H1 (cell line): ENCODE results near the gene SHISA9. TPM values are rescaled to one million over a fixed set of nuclear protein-coding genes. Genes with fewer than 3 reads are reported as not detected.

Experiments used
- CTCF ChIA-PET: fragments of 300-600 bp; sonication (Branson Sonifier 250); formaldehyde crosslinking; loops from one replicate; lab custom pipeline; 2021; ENCODE audit not compliant: partially characterized antibody; lab: Charles Lee
- POLR2A ChIA-PET: fragments of 300-600 bp; sonication (Branson Sonifier 250); formaldehyde crosslinking; loops from one replicate; lab custom pipeline; 2021; ENCODE audit warnings: inconsistent platforms; ENCODE audit not compliant: partially characterized antibody; lab: Charles Lee
- DNase-seq, 2 experiments: peaks; one replicate each; pipeline versions ENCODE4 v3.0.0 to v3.0.0-alpha.2; 2010 to 2022; ENCODE audit warnings: low spot score in 2 of 2, low read depth in 1 of 2, mixed read lengths in 1 of 2
- FAIRE-seq: peaks from 2 replicates; lab custom pipeline; 2011; peaks lifted over from hg19 to GRCh38; lab: Jason Lieb, UNC
- H2AFZ ChIP-seq: 2 replicates; pipeline ENCODE4 v1.8.1; 2012; ENCODE audit warnings: low read length, inconsistent platforms
- H2AK5ac ChIP-seq: 2 replicates; pipeline ENCODE4 v1.6.1; 2013; ENCODE audit warnings: low read depth, low read length
- H2BK120ac ChIP-seq: replicated peaks from 2 replicates; pipeline ENCODE3; 2013; ENCODE audit warnings: low read depth, low read length, inconsistent platforms
- H2BK12ac ChIP-seq: 2 replicates; pipeline ENCODE4 v1.6.1; 2013; ENCODE audit warnings: low read depth, low read length
- H2BK15ac ChIP-seq: 2 replicates; pipeline ENCODE4 v1.6.1; 2013; ENCODE audit warnings: low read length
- H2BK20ac ChIP-seq: 2 replicates; pipeline ENCODE4 v1.6.1; 2013; ENCODE audit warnings: low read length
- H2BK5ac ChIP-seq: 2 replicates; pipeline ENCODE4 v1.6.1; 2013; ENCODE audit warnings: low read depth, low read length
- H3K14ac ChIP-seq: 2 replicates; pipeline ENCODE4 v1.6.1; 2013; ENCODE audit warnings: inconsistent platforms; ENCODE audit not compliant: insufficient read length
- H3K18ac ChIP-seq: 2 replicates; pipeline ENCODE4 v1.6.1; 2013; ENCODE audit warnings: low read length; ENCODE audit errors: extremely low read depth
- H3K23ac ChIP-seq: 2 replicates; pipeline ENCODE4 v1.6.1; 2013; ENCODE audit warnings: inconsistent platforms; ENCODE audit not compliant: insufficient read length
- H3K23me2 ChIP-seq: 2 replicates; pipeline ENCODE4 v1.6.1; 2013; ENCODE audit warnings: low read depth, low read length
- H3K27ac ChIP-seq: 2 replicates; pipeline ENCODE4 v1.6.1; 2011; ENCODE audit warnings: low read depth, low read length, inconsistent platforms
- H3K27me3 ChIP-seq, 4 experiments: replicated peaks in 1 of 4; 1 replicate in 1 of 4; 2 replicates in 3 of 4; pipeline versions ENCODE4 v1.6.1 to v1.8.1; 2011 to 2013; ENCODE audit warnings: low read length in 3 of 4, mild to moderate bottlenecking in 3 of 4, inconsistent platforms in 2 of 4, mixed read lengths in 2 of 4, moderate library complexity in 1 of 4; ENCODE audit not compliant: control insufficient read depth in 3 of 4, insufficient read depth in 3 of 4; ENCODE audit errors: extremely low read depth in 1 of 4
- H3K36me3 ChIP-seq, 4 experiments: 2 replicates each; pipeline versions ENCODE4 v1.6.1 to v1.8.1; 2011 to 2013; ENCODE audit warnings: mild to moderate bottlenecking in 4 of 4, low read length in 3 of 4, moderate library complexity in 2 of 4, control low read depth in 1 of 4, inconsistent platforms in 1 of 4; ENCODE audit not compliant: insufficient read depth in 4 of 4, control insufficient read depth in 2 of 4
- H3K4ac ChIP-seq: replicated peaks from 2 replicates; pipeline ENCODE3; 2013; ENCODE audit warnings: low read length, low read depth, mixed read lengths, inconsistent platforms; ENCODE audit not compliant: insufficient read length
- H3K4me1 ChIP-seq, 4 experiments: replicated peaks in 1 of 4; 1 replicate in 1 of 4; 2 replicates in 3 of 4; pipeline versions ENCODE4 v1.6.1 to v1.8.1; 2011 to 2013; ENCODE audit warnings: low read length in 3 of 4, inconsistent platforms in 2 of 4, mixed read lengths in 1 of 4; ENCODE audit not compliant: insufficient read depth in 4 of 4, control insufficient read depth in 3 of 4
- H3K4me2 ChIP-seq, 2 experiments: 2 replicates each; pipeline versions ENCODE4 v1.6.1 to v1.8.1; 2011 to 2013; ENCODE audit warnings: low read depth in 2 of 2, low read length in 2 of 2, control low read depth in 1 of 2, inconsistent platforms in 1 of 2, mild to moderate bottlenecking in 1 of 2; ENCODE audit not compliant: insufficient read depth in 1 of 2
- H3K4me3 ChIP-seq, 4 experiments: fragments of 200-600, 300-600 bp in 1 of 4; sonication (generic), shearing (Covaris generic), sonication (Bioruptor Twin) in 1 of 4; 2 replicates each; pipeline versions ENCODE4 v1.5.1 to v1.8.1; 2011 to 2016; ENCODE audit warnings: low read length in 4 of 4, low read depth in 3 of 4, control low read depth in 2 of 4, inconsistent platforms in 2 of 4, mild to moderate bottlenecking in 2 of 4, mixed read lengths in 1 of 4, moderate library complexity in 1 of 4; ENCODE audit not compliant: insufficient read depth in 2 of 4; ENCODE audit errors: extremely low read depth in 1 of 4
- H3K56ac ChIP-seq: replicated peaks from 2 replicates; pipeline ENCODE3; 2013; ENCODE audit warnings: low read depth, mild to moderate bottlenecking, mixed read lengths, low read length, inconsistent platforms; ENCODE audit not compliant: insufficient read length
- H3K79me1 ChIP-seq: 2 replicates; pipeline ENCODE4 v1.6.1; 2013; ENCODE audit warnings: low read depth, low read length, control low read depth
- H3K79me2 ChIP-seq, 2 experiments: 2 replicates each; pipeline versions ENCODE4 v1.6.1 to v1.8.1; 2012 to 2013; ENCODE audit warnings: low read length in 2 of 2, mild to moderate bottlenecking in 2 of 2, inconsistent platforms in 1 of 2; ENCODE audit not compliant: insufficient read depth in 2 of 2, control insufficient read depth in 1 of 2
- H3K9ac ChIP-seq, 4 experiments: replicated peaks in 1 of 4; 1 replicate in 1 of 4; 2 replicates in 3 of 4; pipeline versions ENCODE4 v1.6.1 to v1.8.1; 2011 to 2013; ENCODE audit warnings: low read depth in 3 of 4, low read length in 3 of 4, control low read depth in 2 of 4, mild to moderate bottlenecking in 2 of 4, moderate library complexity in 2 of 4, inconsistent platforms in 1 of 4; ENCODE audit errors: extremely low read depth in 1 of 4
- H3K9me3 ChIP-seq, 2 experiments: 2 replicates each; pipeline versions ENCODE4 v1.6.1 to v1.8.1; 2012 to 2013; ENCODE audit warnings: mild to moderate bottlenecking in 2 of 2, moderate library complexity in 2 of 2, control low read depth in 1 of 2, inconsistent platforms in 1 of 2, low read depth in 1 of 2, low read length in 1 of 2, mixed read lengths in 1 of 2; ENCODE audit not compliant: insufficient read depth in 2 of 2
- H4K20me1 ChIP-seq, 2 experiments: replicated peaks in 1 of 2; 2 replicates each; pipeline versions ENCODE3 to v1.8.1; 2011 to 2013; ENCODE audit warnings: inconsistent platforms in 2 of 2, low read length in 2 of 2, mild to moderate bottlenecking in 1 of 2; ENCODE audit not compliant: insufficient read depth in 2 of 2, control insufficient read depth in 1 of 2
- H4K5ac ChIP-seq: 2 replicates; pipeline ENCODE4 v1.6.1; 2013; ENCODE audit warnings: low read length, low read depth, mixed read lengths, inconsistent platforms; ENCODE audit not compliant: insufficient read length
- H4K8ac ChIP-seq: 2 replicates; pipeline ENCODE4 v1.8.0; 2013; ENCODE audit warnings: mild to moderate bottlenecking, moderate library complexity, low read length, inconsistent platforms; ENCODE audit not compliant: insufficient read depth; ENCODE audit errors: extremely low read depth
- H4K91ac ChIP-seq: replicated peaks from 2 replicates; pipeline ENCODE3; 2013; ENCODE audit warnings: low read length, mixed read lengths, inconsistent platforms; ENCODE audit not compliant: insufficient read length
- ATF2 ChIP-seq: IDR thresholded peaks from 2 replicates; pipeline ENCODE4 v1.6.1; 2012; ENCODE audit warnings: low read length, inconsistent platforms
- HDAC2 ChIP-seq, 2 experiments: fragments of 300-600 bp in 1 of 2; sonication (generic) in 1 of 2; IDR thresholded peaks; 2 replicates each; pipeline ENCODE4 v1.6.1; 2011 to 2012; ENCODE audit warnings: low read depth in 2 of 2, low read length in 2 of 2, mild to moderate bottlenecking in 2 of 2, moderate library complexity in 2 of 2, borderline replicate concordance in 1 of 2, inconsistent platforms in 1 of 2
- KDM1A ChIP-seq: fragments of 200-600, 300-600 bp; sonication (generic); IDR thresholded peaks from 2 replicates; pipeline ENCODE4 v1.7.1; 2016; ENCODE audit warnings: mild to moderate bottlenecking, low read length, borderline replicate concordance
- PHF8 ChIP-seq: fragments of 200-600 bp; sonication (generic); conservative IDR thresholded peaks from 2 replicates; pipeline ENCODE4 v1.7.1; 2012; ENCODE audit warnings: low read depth, mild to moderate bottlenecking, inconsistent platforms, low read length, moderate library complexity
- SIRT6 ChIP-seq: IDR thresholded peaks from one replicate; pipeline ENCODE4 v1.7.1; 2012; ENCODE audit warnings: low read length, inconsistent platforms
- WGBS, 2 experiments: shearing (Covaris generic) in 1 of 2; methylation state at CpG; one replicate each; pipeline versions ENCODE4 v1.1.6 to v1.1.7; 2013 to 2015; ENCODE audit warnings: low lambda C conversion rate in 2 of 2, mixed read lengths in 2 of 2, inconsistent platforms in 1 of 2, low coverage in 1 of 2, missing lambda C conversion rate in 1 of 2; ENCODE audit not compliant: insufficient replicate concordance in 2 of 2, insufficient coverage in 1 of 2, insufficient read length in 1 of 2; ENCODE audit errors: extremely low coverage in 1 of 2, missing lambda C conversion rate in 1 of 2; 5-methylcytosine and 5-hydroxymethylcytosine counted together
- polyA plus RNA-seq, 7 experiments: library from polyadenylated mRNA; depleted of rRNA in 3 of 7; stranded (reverse) in 5 of 7; unstranded in 2 of 7; fragments of >200 nt in 5 of 7; fragments of 200-250 nt in 2 of 7; gene quantifications; 1 replicate in 5 of 7; 2 replicates in 1 of 7; 4 replicates in 1 of 7; pipeline versions ENCODE4 v1.2.1 to v1.2.3, GENCODE V29; 2011 to 2013; ENCODE audit warnings: missing spikeins in 2 of 7, mixed read lengths in 2 of 7
- total RNA-seq: library from RNA; stranded (reverse); fragmentation: NEBNext Ultra II Directional; extraction: Animal tissue kit (Norgen Biotek cat#: 25700); gene quantifications from 2 replicates; pipeline ENCODE4 v1.2.1, GENCODE V29; 2021

SHISA9 gene
- total and polyA plus RNA-seq, 2 of the 8 experiments (the other 6 are each of a cell fraction or from before 2014, with no cell fraction given): 25.6 to 39.8 TPM

DNA sequence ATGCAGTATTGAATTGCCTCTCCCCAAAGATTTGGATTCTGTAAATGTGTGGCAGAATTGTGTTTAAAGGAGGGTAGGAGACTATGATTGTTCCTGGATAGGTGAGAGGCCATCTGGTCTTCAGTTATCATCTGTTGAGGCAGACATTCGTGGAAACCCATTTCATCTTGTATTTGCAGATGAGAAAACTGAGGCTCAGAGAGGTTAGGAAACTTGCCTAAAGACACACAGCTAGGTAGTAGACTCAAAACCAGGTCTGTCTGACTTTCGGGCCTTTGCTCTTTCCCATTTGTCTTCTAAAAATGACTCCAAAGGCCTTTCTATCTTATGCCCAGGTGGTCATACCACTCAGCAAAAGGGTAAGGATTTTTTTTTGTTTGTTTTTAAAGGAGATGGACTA, 210.3 kb downstream of the SHISA9 start:
- H3K4me1 ChIP-seq: peaks cover 0 to 7% (median 5%) of the 10 kb centered on the region in 4 experiments; a peak in 4 of 7 replicates
- no peak overlapping the region for H3K56ac ChIP-seq
- no peak overlapping the region for H2BK15ac ChIP-seq
- ChIA-PET POLR2A (interaction anchor here (0.6 to 2.5 kb wide), 3 partner anchors 8 to 323 kb away, joined by 3 to 12 read pairs (median 3); no protein-coding TSS in a partner anchor), CTCF (interaction anchor here (0.6 to 1.3 kb wide), 3 partner anchors 140 to 342 kb away, joined by 3 to 4 read pairs (median 3); no protein-coding TSS in a partner anchor)
- H3K18ac ChIP-seq: no peak overlapping the region
- no peak overlapping the region for H3K23ac ChIP-seq
- H3K23me2 ChIP-seq: no peaks in the 10 kb centered on the region; the same call in 1 of the 2 replicates
- no peak overlapping the region for H3K27ac ChIP-seq
- FAIRE-seq (no peak), DNase-seq (no peak)
- no peaks in the 10 kb centered on the region for H3K27me3 ChIP-seq
- H4K20me1 ChIP-seq: no peaks in the 10 kb centered on the region
- no peak overlapping the region for H2AK5ac ChIP-seq
- no peak overlapping the region for H3K4me3 ChIP-seq
- H3K4me2 ChIP-seq: no peak overlapping the region
- H2BK20ac ChIP-seq: no peak overlapping the region
- peaks cover 0 to 6% of the 10 kb centered on the region in 2 experiments; a peak in 2 of 4 replicates for H3K9me3 ChIP-seq
- no peaks in the 10 kb centered on the region for H3K36me3 ChIP-seq
- no peak overlapping the region for H4K5ac ChIP-seq
- no peak overlapping the region for H2BK120ac ChIP-seq
- no peak overlapping the region for H2AFZ ChIP-seq
- WGBS, 2 experiments: 85% methylated on average over 2 of the region's 2 CpGs; no CpG with 5 or more reads in 1 of the 2 experiments
- no peaks in the 10 kb centered on the region for H3K79me1 ChIP-seq
- no peak overlapping the region for H4K91ac ChIP-seq
- no peak for TF ChIP-seq SIRT6
- no peak for TF ChIP-seq PHF8
- TF ChIP-seq HDAC2 (IDR thresholded peaks at IDR 0.05; ENCODE audit: borderline replicate concordance in 1 of 2, low read depth in 2 of 2, low read length in 2 of 2): peak in 1 of 2 experiments; percentile 63; a peak in 1 of 4 replicates
- no peak for TF ChIP-seq ATF2
- peak; percentile 91 for TF ChIP-seq KDM1A
- no peak overlapping the region for H3K9ac ChIP-seq
- H3K79me2 ChIP-seq: peaks cover 0 to 37% of the 10 kb centered on the region in 2 experiments; a peak in 2 of 4 replicates
- no peak overlapping the region for H3K4ac ChIP-seq
- no peak overlapping the region for H2BK12ac ChIP-seq
- no peak overlapping the region for H3K14ac ChIP-seq
- no peak overlapping the region for H4K8ac ChIP-seq
- no peak overlapping the region for H2BK5ac ChIP-seq
